Measurements from ENCODE around the gene RAB13.

- no peak for TF ChIP-seq EZH2 (IDR thresholded peaks at IDR 0.05; ENCODE audit: borderline replicate concordance, low read length)
- TF ChIP-seq, protein P1, sequence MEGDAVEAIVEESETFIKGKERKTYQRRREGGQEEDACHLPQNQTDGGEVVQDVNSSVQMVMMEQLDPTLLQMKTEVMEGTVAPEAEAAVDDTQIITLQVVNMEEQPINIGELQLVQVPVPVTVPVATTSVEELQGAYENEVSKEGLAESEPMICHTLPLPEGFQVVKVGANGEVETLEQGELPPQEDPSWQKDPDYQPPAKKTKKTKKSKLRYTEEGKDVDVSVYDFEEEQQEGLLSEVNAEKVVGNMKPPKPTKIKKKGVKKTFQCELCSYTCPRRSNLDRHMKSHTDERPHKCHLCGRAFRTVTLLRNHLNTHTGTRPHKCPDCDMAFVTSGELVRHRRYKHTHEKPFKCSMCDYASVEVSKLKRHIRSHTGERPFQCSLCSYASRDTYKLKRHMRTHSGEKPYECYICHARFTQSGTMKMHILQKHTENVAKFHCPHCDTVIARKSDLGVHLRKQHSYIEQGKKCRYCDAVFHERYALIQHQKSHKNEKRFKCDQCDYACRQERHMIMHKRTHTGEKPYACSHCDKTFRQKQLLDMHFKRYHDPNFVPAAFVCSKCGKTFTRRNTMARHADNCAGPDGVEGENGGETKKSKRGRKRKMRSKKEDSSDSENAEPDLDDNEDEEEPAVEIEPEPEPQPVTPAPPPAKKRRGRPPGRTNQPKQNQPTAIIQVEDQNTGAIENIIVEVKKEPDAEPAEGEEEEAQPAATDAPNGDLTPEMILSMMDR (conservative IDR thresholded peaks at IDR 0.05 in 1 of 2, IDR thresholded peaks at IDR 0.05 in 1 of 2; ENCODE audit: extremely low read depth in 1 of 2, insufficient read depth in 1 of 2, low read depth in 1 of 2, low read length in 2 of 2) = no peak
These were observed 45.4 kb downstream of the RAB13 start for GRCh38 chr1:153940756-153941155.
